ENCODE data around the gene ADGRL1.

DNA sequence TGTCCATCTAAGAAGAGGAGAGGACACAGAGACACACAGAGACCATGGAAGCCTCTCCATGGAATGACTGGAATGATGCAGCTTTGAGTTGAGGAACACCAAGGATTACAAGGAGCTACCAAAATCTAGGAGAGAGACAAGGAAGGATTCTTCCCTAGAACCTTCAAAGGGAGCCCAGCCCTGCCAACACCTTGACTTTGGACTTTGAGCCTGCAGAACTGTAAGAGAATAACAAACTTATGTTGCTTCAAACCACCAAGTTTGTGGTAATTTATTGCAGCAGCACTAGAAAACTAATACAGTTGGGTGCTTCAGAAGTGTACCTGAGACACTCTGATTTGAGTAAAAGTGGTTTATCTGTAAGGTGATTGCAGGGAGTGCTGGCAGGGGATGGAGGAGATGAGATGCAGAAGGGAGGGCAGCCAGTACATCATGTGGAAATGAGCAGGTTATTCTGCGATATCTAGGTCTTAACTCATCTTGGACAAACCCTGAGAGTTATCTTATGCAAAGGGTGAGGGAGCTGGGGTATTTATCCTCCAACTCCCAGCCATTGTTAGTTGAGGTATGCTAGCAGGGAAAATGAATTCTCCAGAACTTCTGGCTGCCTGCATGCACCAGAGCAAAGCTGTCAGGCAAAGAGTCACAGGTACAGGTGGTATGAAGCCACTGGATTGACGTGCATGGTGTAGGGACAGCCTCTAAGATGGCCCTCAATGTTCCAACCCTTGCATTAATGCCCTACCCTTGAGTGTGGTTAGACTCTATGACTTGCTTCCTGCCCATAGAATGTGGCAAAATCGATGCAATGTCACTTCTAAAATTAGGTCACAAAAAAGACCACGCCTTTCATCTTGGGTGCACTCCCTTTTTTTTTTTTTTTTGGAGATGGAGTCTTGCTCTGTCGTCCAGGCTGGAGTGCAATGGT lies 31.3 kb upstream of the ADGRL1 start:
- TF ChIP-seq, protein P1, sequence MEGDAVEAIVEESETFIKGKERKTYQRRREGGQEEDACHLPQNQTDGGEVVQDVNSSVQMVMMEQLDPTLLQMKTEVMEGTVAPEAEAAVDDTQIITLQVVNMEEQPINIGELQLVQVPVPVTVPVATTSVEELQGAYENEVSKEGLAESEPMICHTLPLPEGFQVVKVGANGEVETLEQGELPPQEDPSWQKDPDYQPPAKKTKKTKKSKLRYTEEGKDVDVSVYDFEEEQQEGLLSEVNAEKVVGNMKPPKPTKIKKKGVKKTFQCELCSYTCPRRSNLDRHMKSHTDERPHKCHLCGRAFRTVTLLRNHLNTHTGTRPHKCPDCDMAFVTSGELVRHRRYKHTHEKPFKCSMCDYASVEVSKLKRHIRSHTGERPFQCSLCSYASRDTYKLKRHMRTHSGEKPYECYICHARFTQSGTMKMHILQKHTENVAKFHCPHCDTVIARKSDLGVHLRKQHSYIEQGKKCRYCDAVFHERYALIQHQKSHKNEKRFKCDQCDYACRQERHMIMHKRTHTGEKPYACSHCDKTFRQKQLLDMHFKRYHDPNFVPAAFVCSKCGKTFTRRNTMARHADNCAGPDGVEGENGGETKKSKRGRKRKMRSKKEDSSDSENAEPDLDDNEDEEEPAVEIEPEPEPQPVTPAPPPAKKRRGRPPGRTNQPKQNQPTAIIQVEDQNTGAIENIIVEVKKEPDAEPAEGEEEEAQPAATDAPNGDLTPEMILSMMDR (conservative IDR thresholded peaks at IDR 0.05; ENCODE audit: low read length): no peak
- TF ChIP-seq EZH2phosphoT487 (IDR thresholded peaks at IDR 0.05; ENCODE audit: borderline replicate concordance, low read depth, low read length): no peak

Data from OCI-LY7 (cell line).